ENCODE results near the gene ALDH4A1. TPM values are rescaled to one million over a fixed set of nuclear protein-coding genes. Genes with fewer than 3 reads are reported as not detected.

The ALDH4A1 gene
- total and polyA plus RNA-seq, 10 of the 15 experiments (the other 5 are each of a cell fraction or from before 2014, with no cell fraction given), result 0.06 to 25.5 (median 13.0) TPM

GRCh38 chr1:18932387-18932786, 30.0 kb upstream of the ALDH4A1 start:
- WGBS (ENCODE audit: insufficient coverage, insufficient replicate concordance, low lambda C conversion rate, missing lambda C conversion rate), result 88% methylated on average over 5 of the region's 5 CpGs

More at GRCh38 chr1:18932387-18932786, 30.0 kb upstream of the ALDH4A1 start:
- Histone ChIP-seq H4K20me1 (ENCODE audit: control insufficient read depth, insufficient read depth) (no peaks in the 10 kb centered on the region; the same call in 1 of the 2 replicates), H3K4me3 (no peak overlapping the region), H3K36me3 (ENCODE audit: control insufficient read depth in 2 of 2, insufficient read depth in 2 of 2, low read length in 1 of 2) (no peaks in the 10 kb centered on the region; a peak in 1 of 4 replicates), H3K4me1 (ENCODE audit: control insufficient read depth, insufficient read depth, low read length) (peaks cover 37% of the 10 kb centered on the region), H3K4me2 (ENCODE audit: control insufficient read depth, insufficient read depth) (no peak overlapping the region), H3K79me2 (ENCODE audit: control insufficient read depth, insufficient read depth, low read length) (peaks cover 11% of the 10 kb centered on the region), H3K9me3 (replicated peaks; ENCODE audit: control insufficient read depth, insufficient read depth, low read length) (no peaks in the 10 kb centered on the region), H3K27me3 (replicated peaks in 1 of 2; ENCODE audit: control insufficient read depth in 2 of 2, insufficient read depth in 2 of 2, low read length in 1 of 2) (no peaks in the 10 kb centered on the region), H3K27ac (ENCODE audit: control insufficient read depth, insufficient read depth) (no peak overlapping the region), H3K9ac (ENCODE audit: control insufficient read depth, insufficient read depth, low read length) (no peak overlapping the region), H2AFZ (ENCODE audit: control insufficient read depth, low read depth, low read length) (no peak overlapping the region)
- in situ Hi-C loops (cut with MboI) (no loop called here), intact Hi-C loops (cut with micrococcal nuclease; ENCODE audit: unreplicated experiment) (no loop called here)
- TF ChIP-seq ETV6 (conservative IDR thresholded peaks at IDR 0.05 in 1 of 2, IDR thresholded peaks at IDR 0.05 in 1 of 2; ENCODE audit: borderline replicate concordance in 1 of 2, low read depth in 1 of 2) (no peak), ZBTB11 (CRISPR knock-in tag; IDR thresholded peaks at IDR 0.05) (no peak), JUNB (IDR thresholded peaks at IDR 0.05) (no peak), RFX5 (IDR thresholded peaks at IDR 0.05; ENCODE audit: low read depth, low read length) (no peak), NR2F1 (conservative IDR thresholded peaks at IDR 0.05) (no peak), RBBP5 (conservative IDR thresholded peaks at IDR 0.05) (no peak), JUND (IDR thresholded peaks at IDR 0.05; ENCODE audit: low read depth, low read length) (no peak), BRCA1 (IDR thresholded peaks at IDR 0.05; ENCODE audit: low read depth, low read length) (no peak)
- ATAC-seq (no peak), FAIRE-seq (no peak), DNase-seq (ENCODE audit: low read depth, low spot score) (no peak)
- RAD21 ChIA-PET (ENCODE audit: unreplicated experiment), result no interaction called here
- POLR2A ChIA-PET, result interaction anchor here (7.0 kb wide), 1 partner anchor 20 kb away, joined by 96 read pairs; no protein-coding TSS in a partner anchor
- SMC1A ChIA-PET (ENCODE audit: uncharacterized antibody, unreplicated experiment), result interaction anchor here (0.6 kb wide), 1 partner anchor 9 kb away, joined by 3 read pairs; no protein-coding TSS in a partner anchor
- BruUV-seq (replicated peaks), result no TSS peak
- CTCF ChIA-PET, result interaction anchor here (1.0 kb wide), 1 partner anchor 26 kb away, joined by 4 read pairs; no protein-coding TSS in a partner anchor
